GM21717 (cell line): ENCODE results near the gene ANKLE1.
"Not testable (repeated sequence)": the region's sequence is repeated elsewhere in the genome, so short reads cannot be mapped to it uniquely, and the experiment has no call there.

Experiments used
- ATAC-seq: cut with Tn5 transposase; IDR thresholded peaks from one replicate; pipeline ENCODE4 v1.9.1; 2021; ENCODE audit warnings: mild to moderate bottlenecking, moderate library complexity; ENCODE audit not compliant: unreplicated experiment

ANKLE1 gene

GRCh38 chr19:17279436-17279835 is 2.3 kb upstream of the ANKLE1 start:
- no peak for ATAC-seq

GRCh38 chr19:17282488-17283125 is 906 bp downstream of the ANKLE1 start:
- no peak for ATAC-seq

GRCh38 chr19:17283504-17283996 is 1.8 kb downstream of the ANKLE1 start:
- no peak for ATAC-seq

- no peak for ATAC-seq
These were observed 3.9 kb downstream of the ANKLE1 start for GRCh38 chr19:17285415-17286135.

GRCh38 chr19:17286263-17286662 is 4.6 kb downstream of the ANKLE1 start:
- ATAC-seq = no peak

- ATAC-seq = no peak
These were observed 5.1 kb downstream of the ANKLE1 start for GRCh38 chr19:17286752-17287151.

GRCh38 chr19:17289489-17289888 is 7.8 kb downstream of the ANKLE1 start:
- no peak for ATAC-seq

GRCh38 chr19:17292301-17293074 is 10.8 kb downstream of the ANKLE1 start:
- ATAC-seq = peak; percentile 61

GRCh38 chr19:17293605-17294004 is 11.9 kb downstream of the ANKLE1 start:
- no peak for ATAC-seq

- no peak for ATAC-seq
These were observed 12.6 kb downstream of the ANKLE1 start for GRCh38 chr19:17294051-17294891.

- ATAC-seq = not testable (repeated sequence)
These were observed 13.8 kb downstream of the ANKLE1 start for GRCh38 chr19:17295551-17295950.

- no peak for ATAC-seq
These were observed 14.6 kb downstream of the ANKLE1 start for GRCh38 chr19:17296273-17296672.

GRCh38 chr19:17296976-17297375 is 15.3 kb downstream of the ANKLE1 start:
- no peak for ATAC-seq

GRCh38 chr19:17300992-17301619 is 19.4 kb downstream of the ANKLE1 start:
- no peak for ATAC-seq

- ATAC-seq = no peak
These were observed 20.9 kb downstream of the ANKLE1 start for GRCh38 chr19:17302391-17303166.

GRCh38 chr19:17303167-17303939 is 21.7 kb downstream of the ANKLE1 start, which contains the start of gene ABHD8:
Gene ABHD8 (minus strand): TSS chr19:17303425. CDS start chr19:17301616, 1,809 bp downstream.
- ATAC-seq = peak; percentile 44

GRCh38 chr19:17303940-17304267 is 22.2 kb downstream of the ANKLE1 start:
- no peak for ATAC-seq

GRCh38 chr19:17304386-17305215 is 22.9 kb downstream of the ANKLE1 start:
- no peak for ATAC-seq
